ENCODE measurements around the gene PLA2G4D.

DNA sequence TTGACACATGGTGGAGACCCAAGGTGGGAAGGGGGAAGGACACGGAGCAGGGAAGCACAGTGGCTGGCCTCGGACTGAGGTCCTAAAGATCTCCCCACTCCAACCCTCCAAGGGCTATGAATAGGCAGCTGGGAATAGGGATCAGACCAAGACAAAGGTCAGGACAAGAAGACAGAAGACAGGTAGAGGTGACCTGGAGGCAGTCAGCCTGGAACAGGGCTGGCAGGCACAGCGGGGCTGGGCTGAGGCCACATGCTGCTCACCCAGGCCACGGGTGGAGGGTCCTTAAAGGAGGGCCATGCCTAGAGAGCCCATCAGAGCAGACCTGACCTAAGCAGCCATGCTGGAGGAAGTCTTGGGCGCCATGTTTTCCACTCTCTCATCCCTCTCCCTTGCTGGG lies 2.7 kb upstream of the PLA2G4D start:
- no peak for TF ChIP-seq POLR2A (IDR thresholded peaks at IDR 0.05)
- TF ChIP-seq, protein P1, sequence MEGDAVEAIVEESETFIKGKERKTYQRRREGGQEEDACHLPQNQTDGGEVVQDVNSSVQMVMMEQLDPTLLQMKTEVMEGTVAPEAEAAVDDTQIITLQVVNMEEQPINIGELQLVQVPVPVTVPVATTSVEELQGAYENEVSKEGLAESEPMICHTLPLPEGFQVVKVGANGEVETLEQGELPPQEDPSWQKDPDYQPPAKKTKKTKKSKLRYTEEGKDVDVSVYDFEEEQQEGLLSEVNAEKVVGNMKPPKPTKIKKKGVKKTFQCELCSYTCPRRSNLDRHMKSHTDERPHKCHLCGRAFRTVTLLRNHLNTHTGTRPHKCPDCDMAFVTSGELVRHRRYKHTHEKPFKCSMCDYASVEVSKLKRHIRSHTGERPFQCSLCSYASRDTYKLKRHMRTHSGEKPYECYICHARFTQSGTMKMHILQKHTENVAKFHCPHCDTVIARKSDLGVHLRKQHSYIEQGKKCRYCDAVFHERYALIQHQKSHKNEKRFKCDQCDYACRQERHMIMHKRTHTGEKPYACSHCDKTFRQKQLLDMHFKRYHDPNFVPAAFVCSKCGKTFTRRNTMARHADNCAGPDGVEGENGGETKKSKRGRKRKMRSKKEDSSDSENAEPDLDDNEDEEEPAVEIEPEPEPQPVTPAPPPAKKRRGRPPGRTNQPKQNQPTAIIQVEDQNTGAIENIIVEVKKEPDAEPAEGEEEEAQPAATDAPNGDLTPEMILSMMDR (IDR thresholded peaks at IDR 0.05), result no peak
- TF ChIP-seq EP300 (IDR thresholded peaks at IDR 0.05), result no peak
- no peak for TF ChIP-seq POLR2AphosphoS5 (IDR thresholded peaks at IDR 0.05)
